ENCODE data around the gene CEND1. TPM values are rescaled to one million over a fixed set of nuclear protein-coding genes. Genes with fewer than 3 reads are reported as not detected.

Gene CEND1
- polyA plus RNA-seq, 1 of the 3 experiments (the other 2 are of a cell fraction): 3.6 TPM

- no peak for TF ChIP-seq CTCF (IDR thresholded peaks at IDR 0.05)
- no peak for TF ChIP-seq EZH2phosphoT487 (IDR thresholded peaks at IDR 0.05; ENCODE audit: borderline replicate concordance, low read depth)
- peak; percentile 81 for TF ChIP-seq NRF1 (IDR thresholded peaks at IDR 0.05; ENCODE audit: low read depth, low read length)
- peak; percentile 73 for TF ChIP-seq MXI1 (IDR thresholded peaks at IDR 0.05; ENCODE audit: low read depth, low read length)
- peak; percentile 60; the same call in 1 of the 2 replicates for TF ChIP-seq YY1 (IDR thresholded peaks at IDR 0.05; ENCODE audit: low read depth)
- peak; percentile 87 for TF ChIP-seq POLR2AphosphoS5 (IDR thresholded peaks at IDR 0.05; ENCODE audit: low read depth, low read length)
- no peak for TF ChIP-seq FOXJ3 (CRISPR knock-in tag; IDR thresholded peaks at IDR 0.05)
- TF ChIP-seq GATA2 (CRISPR knock-in tag; IDR thresholded peaks at IDR 0.05): no peak
- TF ChIP-seq RCOR1 (IDR thresholded peaks at IDR 0.05; ENCODE audit: low read length): no peak
- TF ChIP-seq, protein P1, sequence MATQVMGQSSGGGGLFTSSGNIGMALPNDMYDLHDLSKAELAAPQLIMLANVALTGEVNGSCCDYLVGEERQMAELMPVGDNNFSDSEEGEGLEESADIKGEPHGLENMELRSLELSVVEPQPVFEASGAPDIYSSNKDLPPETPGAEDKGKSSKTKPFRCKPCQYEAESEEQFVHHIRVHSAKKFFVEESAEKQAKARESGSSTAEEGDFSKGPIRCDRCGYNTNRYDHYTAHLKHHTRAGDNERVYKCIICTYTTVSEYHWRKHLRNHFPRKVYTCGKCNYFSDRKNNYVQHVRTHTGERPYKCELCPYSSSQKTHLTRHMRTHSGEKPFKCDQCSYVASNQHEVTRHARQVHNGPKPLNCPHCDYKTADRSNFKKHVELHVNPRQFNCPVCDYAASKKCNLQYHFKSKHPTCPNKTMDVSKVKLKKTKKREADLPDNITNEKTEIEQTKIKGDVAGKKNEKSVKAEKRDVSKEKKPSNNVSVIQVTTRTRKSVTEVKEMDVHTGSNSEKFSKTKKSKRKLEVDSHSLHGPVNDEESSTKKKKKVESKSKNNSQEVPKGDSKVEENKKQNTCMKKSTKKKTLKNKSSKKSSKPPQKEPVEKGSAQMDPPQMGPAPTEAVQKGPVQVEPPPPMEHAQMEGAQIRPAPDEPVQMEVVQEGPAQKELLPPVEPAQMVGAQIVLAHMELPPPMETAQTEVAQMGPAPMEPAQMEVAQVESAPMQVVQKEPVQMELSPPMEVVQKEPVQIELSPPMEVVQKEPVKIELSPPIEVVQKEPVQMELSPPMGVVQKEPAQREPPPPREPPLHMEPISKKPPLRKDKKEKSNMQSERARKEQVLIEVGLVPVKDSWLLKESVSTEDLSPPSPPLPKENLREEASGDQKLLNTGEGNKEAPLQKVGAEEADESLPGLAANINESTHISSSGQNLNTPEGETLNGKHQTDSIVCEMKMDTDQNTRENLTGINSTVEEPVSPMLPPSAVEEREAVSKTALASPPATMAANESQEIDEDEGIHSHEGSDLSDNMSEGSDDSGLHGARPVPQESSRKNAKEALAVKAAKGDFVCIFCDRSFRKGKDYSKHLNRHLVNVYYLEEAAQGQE (IDR thresholded peaks at IDR 0.05; ENCODE audit: low read depth, low read length): no peak
- no peak for TF ChIP-seq PBX3 (IDR thresholded peaks at IDR 0.05)
- TF ChIP-seq USF2 (IDR thresholded peaks at IDR 0.05; ENCODE audit: borderline replicate concordance, low read depth, low read length): peak; percentile 85
- TF ChIP-seq RXRA (IDR thresholded peaks at IDR 0.05; ENCODE audit: borderline replicate concordance, low read depth): no peak
- TF ChIP-seq SIN3A (IDR thresholded peaks at IDR 0.05; ENCODE audit: borderline replicate concordance, low read depth, low read length): no peak
- TF ChIP-seq TCF12 (IDR thresholded peaks at IDR 0.05): no peak
- TF ChIP-seq RAD21 (IDR thresholded peaks at IDR 0.05; ENCODE audit: low read length): no peak
- TF ChIP-seq JUND (IDR thresholded peaks at IDR 0.05): no peak
- peak; percentile 10 for TF ChIP-seq CHD2 (IDR thresholded peaks at IDR 0.05; ENCODE audit: low read length, partially characterized antibody)
- no peak for TF ChIP-seq RFX5 (IDR thresholded peaks at IDR 0.05; ENCODE audit: low read length)
- no peak for TF ChIP-seq ELF1 (IDR thresholded peaks at IDR 0.05)
Observed at GRCh38 chr11:777288-778255, 12.3 kb downstream of the CEND1 start, which contains the start of gene GATD1 (continued).
